Stimulated activated CD4-positive, alpha-beta T cell treated with anti-CD3 and anti-CD28 coated beads, Interleukin-1b, Interleukin-23, amount 100 ng/mL, for 24 hours (primary cell): Measurements from ENCODE around the gene SPOPL.

Source experiments
- DNase-seq, 4 experiments: peaks; one replicate each; pipeline ENCODE4 v3.0.0-alpha.2; 2020; ENCODE audit warnings: low read depth in 4 of 4, low spot score in 1 of 4

The SPOPL gene

GRCh38 chr2:138494265-138494966 is 7.2 kb upstream of the SPOPL start:
- DNase-seq = no peak

- no peak for DNase-seq
These were observed 6.2 kb upstream of the SPOPL start for GRCh38 chr2:138495384-138495783.

GRCh38 chr2:138496096-138496651 is 5.4 kb upstream of the SPOPL start:
- DNase-seq = no peak

GRCh38 chr2:138497294-138497693 is 4.3 kb upstream of the SPOPL start:
- no peak for DNase-seq

- DNase-seq = no peak
These were observed 1.9 kb upstream of the SPOPL start for GRCh38 chr2:138499684-138500083.

- DNase-seq = no peak
These were observed 762 bp upstream of the SPOPL start for GRCh38 chr2:138500592-138501424.

- DNase-seq = no peak
These were observed 901 bp downstream of the SPOPL start for GRCh38 chr2:138502255-138503086.

- DNase-seq = no peak
These were observed 1.5 kb downstream of the SPOPL start for GRCh38 chr2:138503087-138503442.

- no peak for DNase-seq
These were observed 2.1 kb downstream of the SPOPL start for GRCh38 chr2:138503652-138504051.

- DNase-seq = no peak
These were observed 2.5 kb downstream of the SPOPL start for GRCh38 chr2:138504092-138504491.

- no peak for DNase-seq
These were observed 3.1 kb downstream of the SPOPL start for GRCh38 chr2:138504546-138505235.

- no peak for DNase-seq
These were observed 5.7 kb downstream of the SPOPL start for GRCh38 chr2:138507267-138507666.

- no peak for DNase-seq
These were observed 8.7 kb downstream of the SPOPL start for GRCh38 chr2:138510319-138510718.

- no peak for DNase-seq
These were observed 11.1 kb downstream of the SPOPL start for GRCh38 chr2:138512672-138513071.

- no peak for DNase-seq
These were observed 12.6 kb downstream of the SPOPL start for GRCh38 chr2:138514173-138514572.

GRCh38 chr2:138515092-138515491 is 13.5 kb downstream of the SPOPL start:
- no peak for DNase-seq

- DNase-seq = no peak
These were observed 14.6 kb downstream of the SPOPL start for GRCh38 chr2:138516030-138516704.

GRCh38 chr2:138518860-138519259 is 17.3 kb downstream of the SPOPL start:
- DNase-seq = no peak

- DNase-seq = no peak
These were observed 20.3 kb downstream of the SPOPL start for GRCh38 chr2:138521821-138522220.

- no peak for DNase-seq
These were observed 21.0 kb downstream of the SPOPL start for GRCh38 chr2:138522556-138522955.
